Ectodermal cell (in vitro differentiated cells): ENCODE data around the gene LRP1B.

ENCODE experiments used
- H3K27ac ChIP-seq: 2 replicates; pipeline ENCODE4 v1.7.0; 2013; ENCODE audit warnings: mild to moderate bottlenecking, low read depth, low read length; ENCODE audit not compliant: insufficient read depth, poor library complexity, severe bottlenecking
- H3K27me3 ChIP-seq: 2 replicates; pipeline ENCODE4 v1.7.0; 2013; ENCODE audit warnings: mild to moderate bottlenecking, low read length; ENCODE audit not compliant: insufficient read depth, control insufficient read depth, poor library complexity, severe bottlenecking
- H3K36me3 ChIP-seq: one replicate; pipeline ENCODE4 v1.7.0; 2013; ENCODE audit warnings: low read length; ENCODE audit not compliant: control insufficient read depth, insufficient read depth
- H3K4me1 ChIP-seq: one replicate; pipeline ENCODE4 v1.7.0; 2013; ENCODE audit warnings: low read length; ENCODE audit not compliant: control insufficient read depth, insufficient read depth
- H3K4me3 ChIP-seq: 2 replicates; pipeline ENCODE4 v1.7.0; 2013; ENCODE audit warnings: low read depth, low read length, control low read depth; ENCODE audit not compliant: insufficient read depth
- H3K9me3 ChIP-seq: 2 replicates; pipeline ENCODE4 v1.7.0; 2013; ENCODE audit warnings: mild to moderate bottlenecking, low read length, moderate library complexity; ENCODE audit not compliant: control insufficient read depth
- WGBS, 2 experiments: methylation state at CpG; one replicate each; pipeline ENCODE4 v1.1.7; 2013; ENCODE audit warnings: missing lambda C conversion rate in 2 of 2; 5-methylcytosine and 5-hydroxymethylcytosine counted together

The LRP1B gene

GRCh38 chr2:140863713-140864112 is 1267.1 kb downstream of the LRP1B start:
- Histone ChIP-seq H3K4me1 (no peaks in the 10 kb centered on the region), H3K36me3 (no peaks in the 10 kb centered on the region), H3K27ac (no peak overlapping the region), H3K27me3 (no peaks in the 10 kb centered on the region), H3K9me3 (no peaks in the 10 kb centered on the region), H3K4me3 (no peak overlapping the region)
- 62% methylated on average over 2 of the region's 2 CpGs for WGBS, 2 experiments

- Histone ChIP-seq H3K27ac (no peak overlapping the region), H3K27me3 (no peaks in the 10 kb centered on the region), H3K36me3 (no peaks in the 10 kb centered on the region), H3K9me3 (no peaks in the 10 kb centered on the region), H3K4me3 (no peak overlapping the region), H3K4me1 (no peaks in the 10 kb centered on the region)
- WGBS, 2 experiments = 79% methylated on average over 2 of the region's 2 CpGs
Observed at GRCh38 chr2:140862181-140862580, 1268.6 kb downstream of the LRP1B start.

GRCh38 chr2:140861666-140862065 is 1269.2 kb downstream of the LRP1B start:
- Histone ChIP-seq H3K36me3 (no peaks in the 10 kb centered on the region), H3K27ac (no peak overlapping the region), H3K27me3 (no peaks in the 10 kb centered on the region), H3K9me3 (no peaks in the 10 kb centered on the region), H3K4me1 (no peaks in the 10 kb centered on the region), H3K4me3 (no peak overlapping the region)
- 86 to 95% methylated on average over 3 of the region's 3 CpGs for whole genome bisulfite sequencing, 2 experiments

GRCh38 chr2:140855471-140855870 is 1275.3 kb downstream of the LRP1B start:
- 96 to 97% methylated on average over 2 of the region's 2 CpGs for WGBS, 2 experiments

GRCh38 chr2:140851258-140851981 is 1279.4 kb downstream of the LRP1B start:
- Histone ChIP-seq H3K9me3 (no peaks in the 10 kb centered on the region), H3K27me3 (no peaks in the 10 kb centered on the region), H3K36me3 (no peaks in the 10 kb centered on the region), H3K4me3 (no peak overlapping the region), H3K4me1 (no peaks in the 10 kb centered on the region), H3K27ac (no peak overlapping the region)
- WGBS, 2 experiments = 89 to 91% methylated on average over 2 to 4 of the region's 4 CpGs

More at GRCh38 chr2:140855471-140855870, 1275.3 kb downstream of the LRP1B start:
- Histone ChIP-seq H3K4me1 (no peaks in the 10 kb centered on the region), H3K4me3 (no peak overlapping the region), H3K9me3 (no peaks in the 10 kb centered on the region), H3K36me3 (no peaks in the 10 kb centered on the region), H3K27ac (no peak overlapping the region), H3K27me3 (no peaks in the 10 kb centered on the region)

- H3K36me3 ChIP-seq = no peaks in the 10 kb centered on the region
- H3K4me3 ChIP-seq = no peak overlapping the region
- 83 to 93% methylated on average over 1 of the region's 1 CpG for WGBS, 2 experiments
- no peak overlapping the region for H3K27ac ChIP-seq
- no peaks in the 10 kb centered on the region for H3K27me3 ChIP-seq
- H3K9me3 ChIP-seq = no peaks in the 10 kb centered on the region
- H3K4me1 ChIP-seq = no peaks in the 10 kb centered on the region
Observed at GRCh38 chr2:140843186-140843585, 1287.6 kb downstream of the LRP1B start.

- H3K9me3 ChIP-seq = no peaks in the 10 kb centered on the region
- no peak overlapping the region for H3K27ac ChIP-seq
- H3K36me3 ChIP-seq = no peaks in the 10 kb centered on the region
- H3K4me1 ChIP-seq = no peaks in the 10 kb centered on the region
- H3K27me3 ChIP-seq = no peaks in the 10 kb centered on the region
- H3K4me3 ChIP-seq = no peak overlapping the region
- 71 to 91% methylated on average over 1 to 3 of the region's 3 CpGs for WGBS, 2 experiments
Observed at GRCh38 chr2:140842110-140842509, 1288.7 kb downstream of the LRP1B start.

GRCh38 chr2:140841141-140841540 is 1289.7 kb downstream of the LRP1B start:
- WGBS, 2 experiments = 83 to 89% methylated on average over 2 to 3 of the region's 3 CpGs
- no peaks in the 10 kb centered on the region for H3K27me3 ChIP-seq
- H3K4me1 ChIP-seq = no peaks in the 10 kb centered on the region
- no peak overlapping the region for H3K27ac ChIP-seq
- H3K4me3 ChIP-seq = no peak overlapping the region
- no peaks in the 10 kb centered on the region for H3K36me3 ChIP-seq
- no peaks in the 10 kb centered on the region for H3K9me3 ChIP-seq

GRCh38 chr2:140836826-140837225 is 1294.0 kb downstream of the LRP1B start:
- Histone ChIP-seq H3K4me1 (no peaks in the 10 kb centered on the region), H3K27ac (no peak overlapping the region), H3K27me3 (no peaks in the 10 kb centered on the region), H3K4me3 (no peak overlapping the region), H3K9me3 (no peaks in the 10 kb centered on the region), H3K36me3 (no peaks in the 10 kb centered on the region)
- 95 to 97% methylated on average over 1 to 2 of the region's 2 CpGs for WGBS, 2 experiments

GRCh38 chr2:140835079-140835478 is 1295.7 kb downstream of the LRP1B start:
- Histone ChIP-seq H3K36me3 (no peaks in the 10 kb centered on the region), H3K9me3 (no peaks in the 10 kb centered on the region), H3K4me3 (no peak overlapping the region), H3K4me1 (no peaks in the 10 kb centered on the region), H3K27me3 (no peaks in the 10 kb centered on the region), H3K27ac (no peak overlapping the region)
- WGBS, 2 experiments = 92 to 93% methylated on average over 6 to 7 of the region's 7 CpGs
